Fibroblast of mammary gland (primary cell): ENCODE results near the gene AATK.
A peak's percentile ranks its signal among the peaks of the same experiment; 100 is the strongest.

ENCODE experiments used
- DNase-seq: peaks from one replicate; pipeline ENCODE4 v3.0.0-alpha.2; 2010; ENCODE audit warnings: low read depth
- H3K4me3 ChIP-seq: 2 replicates; pipeline ENCODE4 v1.5.1; 2011; ENCODE audit warnings: low read depth, mild to moderate bottlenecking, low read length, moderate library complexity; ENCODE audit not compliant: control insufficient read depth
- TF ChIP-seq, protein P1 (sequence below): conservative IDR thresholded peaks from 2 replicates; pipeline ENCODE4 v1.5.1; 2011; ENCODE audit warnings: low read depth, low read length, inconsistent platforms; ENCODE audit not compliant: control insufficient read depth, insufficient read depth

The AATK gene

DNA sequence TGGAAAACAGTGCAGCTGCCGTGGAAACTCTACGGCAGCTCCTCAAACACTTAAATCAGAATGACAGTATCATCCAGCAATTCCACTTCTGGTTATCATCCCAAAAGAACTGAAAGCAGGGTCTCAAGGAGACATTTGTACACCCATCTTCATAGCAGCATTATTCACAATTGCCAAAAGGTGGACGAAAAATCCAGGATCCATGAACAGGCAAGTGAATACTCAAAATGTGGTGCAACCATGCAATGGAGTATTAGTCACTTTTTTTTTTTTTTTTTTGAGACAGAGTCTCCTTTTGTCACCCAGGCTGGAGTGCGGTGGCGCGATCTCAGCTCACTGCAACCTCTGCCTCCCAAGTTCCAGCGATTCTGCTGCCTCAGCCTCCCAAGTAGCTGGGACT lies 10.6 kb upstream of the AATK start:
- H3K4me3 ChIP-seq: no peak overlapping the region
- DNase-seq: peak; percentile 31
- TF ChIP-seq, protein P1, sequence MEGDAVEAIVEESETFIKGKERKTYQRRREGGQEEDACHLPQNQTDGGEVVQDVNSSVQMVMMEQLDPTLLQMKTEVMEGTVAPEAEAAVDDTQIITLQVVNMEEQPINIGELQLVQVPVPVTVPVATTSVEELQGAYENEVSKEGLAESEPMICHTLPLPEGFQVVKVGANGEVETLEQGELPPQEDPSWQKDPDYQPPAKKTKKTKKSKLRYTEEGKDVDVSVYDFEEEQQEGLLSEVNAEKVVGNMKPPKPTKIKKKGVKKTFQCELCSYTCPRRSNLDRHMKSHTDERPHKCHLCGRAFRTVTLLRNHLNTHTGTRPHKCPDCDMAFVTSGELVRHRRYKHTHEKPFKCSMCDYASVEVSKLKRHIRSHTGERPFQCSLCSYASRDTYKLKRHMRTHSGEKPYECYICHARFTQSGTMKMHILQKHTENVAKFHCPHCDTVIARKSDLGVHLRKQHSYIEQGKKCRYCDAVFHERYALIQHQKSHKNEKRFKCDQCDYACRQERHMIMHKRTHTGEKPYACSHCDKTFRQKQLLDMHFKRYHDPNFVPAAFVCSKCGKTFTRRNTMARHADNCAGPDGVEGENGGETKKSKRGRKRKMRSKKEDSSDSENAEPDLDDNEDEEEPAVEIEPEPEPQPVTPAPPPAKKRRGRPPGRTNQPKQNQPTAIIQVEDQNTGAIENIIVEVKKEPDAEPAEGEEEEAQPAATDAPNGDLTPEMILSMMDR: no peak

DNA sequence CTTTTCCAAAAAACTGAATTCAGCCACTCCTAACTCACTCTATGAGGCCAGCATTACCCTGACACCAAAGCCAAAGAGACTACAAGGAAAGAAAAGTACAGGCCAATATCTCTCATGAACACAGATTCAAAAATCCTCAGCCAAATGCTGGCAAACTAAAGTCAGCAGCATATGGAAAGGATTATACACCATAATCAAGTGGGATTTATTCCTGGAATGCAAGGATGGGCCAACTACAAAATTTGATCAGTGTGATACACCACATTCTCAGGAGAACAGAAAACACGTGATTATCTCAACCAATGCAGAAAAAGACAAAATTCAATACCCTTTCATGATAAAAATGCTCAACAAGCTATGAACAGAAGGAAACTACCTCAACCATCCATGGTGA lies 7.7 kb upstream of the AATK start:
- DNase-seq: peak; percentile 39

DNA sequence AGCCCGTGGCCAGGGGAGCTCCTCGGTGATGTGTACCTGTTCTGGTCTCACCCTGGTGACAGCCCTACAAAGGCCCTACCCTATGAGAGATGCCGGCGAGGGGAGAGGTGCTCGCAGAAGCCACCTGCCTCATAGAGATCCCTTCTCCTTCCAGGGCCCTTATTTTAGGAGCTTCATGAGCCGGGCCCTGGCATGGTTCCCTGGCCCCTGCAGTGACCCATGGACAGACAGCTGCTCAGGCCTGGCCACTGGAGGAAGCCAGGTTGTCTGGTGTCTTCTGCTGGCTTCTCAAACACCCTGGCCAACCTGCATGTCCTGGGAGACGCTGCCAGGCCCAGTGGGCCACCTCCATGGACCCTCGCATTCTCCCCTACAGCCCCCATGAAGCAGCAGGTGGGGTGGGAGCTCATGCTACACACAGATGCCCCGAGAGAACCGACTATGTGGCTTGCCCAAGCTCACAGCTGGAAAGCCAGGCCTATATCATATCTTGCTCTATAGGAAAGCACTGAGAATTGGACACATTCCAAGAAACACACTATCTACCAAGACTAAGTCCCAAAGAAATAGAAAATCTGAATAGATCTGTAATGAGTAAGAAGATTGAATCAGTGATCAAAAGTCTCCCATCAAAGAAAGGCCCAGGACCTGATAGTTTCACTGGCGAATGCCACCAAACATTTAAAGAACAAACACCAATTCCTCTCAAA lies 7.2 kb upstream of the AATK start:
- H3K4me3 ChIP-seq: no peak overlapping the region
- no peak for DNase-seq
- TF ChIP-seq, protein P1: no peak

More for the DNA sequence above, 7.7 kb upstream of the AATK start:
- no peak overlapping the region for H3K4me3 ChIP-seq
- TF ChIP-seq, protein P1: no peak

DNA sequence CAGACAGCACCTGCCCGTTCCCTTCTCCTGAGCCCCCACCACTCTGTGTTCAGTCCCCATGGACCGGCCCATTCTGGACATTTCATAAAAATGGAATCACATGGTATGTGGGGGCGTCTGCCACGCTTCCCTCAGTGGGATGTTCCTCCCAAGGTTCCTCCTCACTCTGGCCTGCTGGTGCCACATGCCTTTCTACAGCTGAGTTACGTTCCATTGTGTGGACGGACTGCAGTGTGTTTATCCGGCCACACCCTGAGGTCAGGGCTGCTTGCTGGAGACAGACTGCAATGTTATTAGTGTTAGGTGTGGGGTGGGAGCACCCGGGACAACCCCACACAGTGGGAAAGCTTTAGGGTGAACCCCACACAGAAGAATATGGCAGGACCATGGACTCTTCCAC lies 5.9 kb upstream of the AATK start:
- TF ChIP-seq, protein P1: no peak
- no peak overlapping the region for H3K4me3 ChIP-seq
- DNase-seq: peak; percentile 7

DNA sequence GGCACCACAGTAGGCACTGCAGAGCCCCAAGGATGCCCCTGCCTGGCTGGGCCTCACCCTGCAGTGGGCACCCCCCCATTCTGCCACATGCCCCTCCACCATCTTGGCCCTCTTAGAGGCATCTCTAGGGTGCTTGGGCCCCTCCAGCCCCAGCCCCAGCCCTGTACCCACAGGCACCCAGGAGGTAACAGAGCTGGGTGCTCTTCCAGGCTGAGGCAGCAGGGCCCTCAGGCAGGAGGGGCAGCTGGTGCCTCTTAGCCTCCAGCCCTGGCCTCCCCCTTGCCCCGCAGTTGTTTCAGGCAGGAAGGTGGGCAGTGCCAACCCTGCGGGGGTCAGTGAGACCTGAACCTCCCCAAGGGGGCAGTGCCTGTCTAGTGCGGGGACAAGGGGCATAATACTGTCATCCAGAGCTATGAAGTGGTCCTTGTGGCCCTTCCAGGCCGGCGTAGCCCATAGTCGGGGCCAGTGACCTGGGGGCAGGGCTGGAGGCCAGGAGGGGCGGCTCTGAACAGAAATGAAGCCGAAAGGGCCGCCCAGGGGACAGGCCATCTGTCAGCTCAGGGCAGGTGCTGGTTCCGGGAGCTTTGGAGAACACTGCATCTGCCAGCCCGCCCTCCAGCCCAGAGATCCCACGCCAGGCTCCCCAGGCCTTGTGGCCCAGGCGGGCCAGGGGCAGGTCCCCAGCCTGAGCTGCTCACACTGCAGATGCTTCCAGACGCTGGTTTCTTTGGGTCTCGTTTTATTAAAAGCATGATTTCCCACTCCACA lies 4.9 kb upstream of the AATK start:
- H3K4me3 ChIP-seq: no peak overlapping the region
- TF ChIP-seq, protein P1: no peak
- no peak for DNase-seq

DNA sequence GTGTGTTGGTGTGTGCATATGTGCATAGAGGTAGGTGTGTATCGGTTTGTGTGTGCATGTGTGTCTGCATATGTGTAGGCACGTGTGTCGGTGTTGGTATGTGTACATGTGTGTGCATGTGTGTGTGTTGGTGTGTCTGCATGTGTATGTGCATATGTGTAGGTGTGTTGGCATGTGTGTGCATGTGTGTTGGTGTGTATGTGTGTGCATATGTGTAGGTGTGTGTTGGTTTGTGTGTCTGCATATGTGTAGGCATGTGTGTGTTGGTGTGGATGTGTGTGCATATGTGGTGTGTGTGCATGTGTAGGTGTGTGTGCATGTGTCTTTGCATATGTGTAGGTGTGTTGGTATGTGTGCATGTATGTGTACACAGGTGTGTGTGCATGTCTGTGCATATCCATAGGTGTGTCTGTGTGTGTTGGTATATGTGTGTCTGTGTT lies 3.9 kb upstream of the AATK start:
- DNase-seq: no peak
- TF ChIP-seq, protein P1: no peak
- no peak overlapping the region for H3K4me3 ChIP-seq
